Measurements from ENCODE around the gene B3GALT6.

DNA sequence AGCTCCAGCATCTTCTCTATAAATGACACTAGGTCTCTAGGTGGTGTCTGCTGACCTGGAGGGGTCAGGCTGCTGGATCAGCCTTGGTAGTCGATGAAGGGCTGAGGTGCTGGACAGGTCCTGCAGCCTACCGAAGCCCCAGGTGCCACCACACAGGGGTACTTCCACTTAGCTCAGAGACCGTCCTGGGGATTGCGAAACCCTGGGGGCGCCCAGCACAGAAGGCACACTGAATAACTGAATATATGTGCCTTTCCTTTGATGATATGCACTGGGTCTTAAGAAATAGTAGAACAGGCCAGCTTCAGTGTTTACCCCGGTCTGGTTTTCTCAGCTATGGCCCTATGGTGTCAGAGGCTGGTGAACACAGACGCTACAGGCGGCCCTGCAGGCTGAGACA, 30.7 kb downstream of the B3GALT6 start:
- TF ChIP-seq POLR2A (IDR thresholded peaks at IDR 0.05; ENCODE audit: extremely low read depth, insufficient read length) = no peak
- TF ChIP-seq, protein P1, sequence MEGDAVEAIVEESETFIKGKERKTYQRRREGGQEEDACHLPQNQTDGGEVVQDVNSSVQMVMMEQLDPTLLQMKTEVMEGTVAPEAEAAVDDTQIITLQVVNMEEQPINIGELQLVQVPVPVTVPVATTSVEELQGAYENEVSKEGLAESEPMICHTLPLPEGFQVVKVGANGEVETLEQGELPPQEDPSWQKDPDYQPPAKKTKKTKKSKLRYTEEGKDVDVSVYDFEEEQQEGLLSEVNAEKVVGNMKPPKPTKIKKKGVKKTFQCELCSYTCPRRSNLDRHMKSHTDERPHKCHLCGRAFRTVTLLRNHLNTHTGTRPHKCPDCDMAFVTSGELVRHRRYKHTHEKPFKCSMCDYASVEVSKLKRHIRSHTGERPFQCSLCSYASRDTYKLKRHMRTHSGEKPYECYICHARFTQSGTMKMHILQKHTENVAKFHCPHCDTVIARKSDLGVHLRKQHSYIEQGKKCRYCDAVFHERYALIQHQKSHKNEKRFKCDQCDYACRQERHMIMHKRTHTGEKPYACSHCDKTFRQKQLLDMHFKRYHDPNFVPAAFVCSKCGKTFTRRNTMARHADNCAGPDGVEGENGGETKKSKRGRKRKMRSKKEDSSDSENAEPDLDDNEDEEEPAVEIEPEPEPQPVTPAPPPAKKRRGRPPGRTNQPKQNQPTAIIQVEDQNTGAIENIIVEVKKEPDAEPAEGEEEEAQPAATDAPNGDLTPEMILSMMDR (IDR thresholded peaks at IDR 0.05; ENCODE audit: low read depth, low read length) = no peak
